Gastrocnemius medialis (tissue), 4 donors: ENCODE measurements around the gene VPREB3.

Source experiments
- CTCF ChIP-seq, 5 experiments: fragments of 450-650 bp in 3 of 5; fragments of 200-600 bp in 2 of 5; sonication (generic) in 2 of 5; IDR thresholded peaks in 4 of 5; conservative IDR thresholded peaks in 1 of 5; 1 replicate in 4 of 5; 2 replicates in 1 of 5; pipeline ENCODE4 v1.5.1; 2016 to 2019; ENCODE audit warnings: antibody characterized with exemption in 5 of 5, mild to moderate bottlenecking in 3 of 5, moderate library complexity in 3 of 5
- POLR2A ChIP-seq, 2 donors: fragments of 450-650 bp; IDR thresholded peaks; one replicate each; pipeline ENCODE4 v1.6.1; 2017; ENCODE audit warnings: antibody characterized with exemption in 2 of 2, mild to moderate bottlenecking in 2 of 2, moderate library complexity in 2 of 2

DNA sequence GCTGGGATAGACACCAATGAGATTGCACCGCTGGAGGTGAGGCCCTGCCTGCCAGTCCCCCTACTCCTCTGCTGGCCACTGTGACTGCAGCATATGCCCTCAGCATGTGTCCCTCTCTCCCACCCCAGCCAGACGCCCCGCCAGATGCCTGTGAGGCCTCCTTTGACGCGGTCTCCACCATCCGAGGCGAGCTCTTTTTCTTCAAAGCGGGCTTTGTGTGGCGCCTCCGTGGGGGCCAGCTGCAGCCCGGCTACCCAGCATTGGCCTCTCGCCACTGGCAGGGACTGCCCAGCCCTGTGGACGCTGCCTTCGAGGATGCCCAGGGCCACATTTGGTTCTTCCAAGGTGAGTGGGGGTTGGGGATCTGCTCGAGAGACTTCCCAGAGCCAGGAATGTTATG is 26.8 kb upstream of the VPREB3 start:
- no peak for TF ChIP-seq CTCF (IDR thresholded peaks at IDR 0.05 in 4 of 5, conservative IDR thresholded peaks at IDR 0.05 in 1 of 5)
- TF ChIP-seq POLR2A (IDR thresholded peaks at IDR 0.05) = no peak
